Activated T-cell treated with anti-CD3 and anti-CD28 coated beads, Interleukin-2, amount 50 U/mL, for 4 hours (primary cell): ENCODE results near the gene RIPOR2. TPM values are rescaled to one million over a fixed set of nuclear protein-coding genes. Genes with fewer than 3 reads are reported as not detected.
A peak's percentile ranks its signal among the peaks of the same experiment; 100 is the strongest.

Experiments used
- ATAC-seq, 2 donors: fragments of 200-7000 bp; cut with Tn5 transposase; one replicate each; pipeline ENCODE4 v1.10.0; 2021
- DNase-seq: peaks from one replicate; pipeline ENCODE4 v3.0.0-alpha.2; 2020
- H3K27me3 Mint-ChIP-seq: one replicate; pipeline ENCODE4 v1.8.0; 2021; ENCODE audit warnings: low read depth, mixed read lengths
- H3K36me3 Mint-ChIP-seq: one replicate; pipeline ENCODE4 v1.8.0; 2022; ENCODE audit warnings: mixed read lengths; ENCODE audit not compliant: insufficient read depth
- H3K4me1 Mint-ChIP-seq: one replicate; pipeline ENCODE4 v1.8.0; 2021; ENCODE audit warnings: low read depth, mixed read lengths
- H3K4me3 Mint-ChIP-seq: one replicate; pipeline ENCODE4 v1.8.0; 2021; ENCODE audit warnings: mild to moderate bottlenecking, moderate library complexity, mixed read lengths
- H3K9me3 Mint-ChIP-seq: one replicate; pipeline ENCODE4 v1.8.0; 2021; ENCODE audit warnings: mixed read lengths
- total RNA-seq, 3 donors: library from RNA; stranded (reverse); gene quantifications; one replicate each; pipeline ENCODE4 v1.2.1, GENCODE V29; 2021

RIPOR2 gene
- total RNA-seq, 3 donors from 2014 or later, result 14.7 to 17.4 (median 16.8) TPM

GRCh38 chr6:24855395-24856245, 80.1 kb downstream of the RIPOR2 start:
- H3K27me3 Mint-ChIP-seq, result no peaks in the 10 kb centered on the region
- DNase-seq, result peak; percentile 60
- no peak overlapping the region for H3K4me3 Mint-ChIP-seq
- ATAC-seq, result peak; percentile 48 to 61
- H3K36me3 Mint-ChIP-seq, result peaks cover 44% of the 10 kb centered on the region
- no peaks in the 10 kb centered on the region for H3K9me3 Mint-ChIP-seq
- H3K4me1 Mint-ChIP-seq, result peaks cover 62% of the 10 kb centered on the region

- ATAC-seq, result no peak
- no peak for DNase-seq
- Mint-ChIP-seq H3K9me3 (no peaks in the 10 kb centered on the region), H3K4me1 (peaks cover 56% of the 10 kb centered on the region), H3K4me3 (no peak overlapping the region), H3K36me3 (peaks cover 42% of the 10 kb centered on the region), H3K27me3 (no peaks in the 10 kb centered on the region)
Measured at GRCh38 chr6:24854077-24854666, 81.6 kb downstream of the RIPOR2 start.

DNA sequence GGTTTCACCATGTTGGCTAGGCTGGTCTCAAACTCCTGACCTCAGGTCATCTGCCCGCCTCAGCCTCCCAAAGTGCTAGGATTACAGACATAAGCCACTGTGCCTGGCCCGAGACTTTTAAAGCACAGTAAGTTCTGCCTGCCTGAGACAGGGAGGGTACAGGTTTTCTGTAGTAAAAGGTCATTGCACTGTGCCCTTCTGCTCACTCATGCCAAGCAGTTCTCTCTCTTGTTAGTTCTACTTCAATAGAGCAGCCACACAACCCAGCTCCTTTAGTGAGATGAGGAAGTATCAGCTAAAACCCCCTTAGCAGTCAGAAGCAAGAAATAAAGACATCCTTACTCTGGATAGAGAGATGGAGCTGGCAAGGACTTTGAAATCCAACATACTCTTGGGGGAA, 84.7 kb downstream of the RIPOR2 start:
- Mint-ChIP-seq H3K4me1 (peaks cover 36% of the 10 kb centered on the region), H3K4me3 (no peak overlapping the region), H3K9me3 (no peaks in the 10 kb centered on the region), H3K27me3 (no peaks in the 10 kb centered on the region), H3K36me3 (peaks cover 44% of the 10 kb centered on the region)
- DNase-seq (no peak), ATAC-seq (no peak)

DNA sequence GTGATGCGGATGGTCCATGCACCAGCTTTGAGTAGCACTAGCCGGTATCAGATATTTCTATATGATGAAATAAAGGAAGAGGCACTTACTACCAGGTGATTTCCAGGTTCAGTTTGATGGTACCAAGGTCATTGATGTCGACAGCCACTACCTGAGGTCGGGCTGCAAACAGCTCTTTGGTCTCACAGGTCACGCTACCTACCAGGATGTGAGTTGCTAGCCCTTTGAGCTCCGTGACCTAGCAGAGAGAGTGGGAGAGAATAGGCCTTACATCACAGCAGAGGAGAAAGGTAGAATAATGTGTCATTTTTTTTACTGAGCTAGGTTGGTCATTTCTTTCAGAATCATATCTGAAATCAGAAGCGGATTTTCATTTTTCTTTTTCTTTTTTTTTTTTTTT, 86.0 kb downstream of the RIPOR2 start:
- peaks cover 52% of the 10 kb centered on the region for H3K36me3 Mint-ChIP-seq
- H3K4me1 Mint-ChIP-seq, result peaks cover 39% of the 10 kb centered on the region
- no peaks in the 10 kb centered on the region for H3K9me3 Mint-ChIP-seq
- H3K4me3 Mint-ChIP-seq, result no peak overlapping the region
- no peaks in the 10 kb centered on the region for H3K27me3 Mint-ChIP-seq
- DNase-seq, result no peak
- no peak for ATAC-seq

DNA sequence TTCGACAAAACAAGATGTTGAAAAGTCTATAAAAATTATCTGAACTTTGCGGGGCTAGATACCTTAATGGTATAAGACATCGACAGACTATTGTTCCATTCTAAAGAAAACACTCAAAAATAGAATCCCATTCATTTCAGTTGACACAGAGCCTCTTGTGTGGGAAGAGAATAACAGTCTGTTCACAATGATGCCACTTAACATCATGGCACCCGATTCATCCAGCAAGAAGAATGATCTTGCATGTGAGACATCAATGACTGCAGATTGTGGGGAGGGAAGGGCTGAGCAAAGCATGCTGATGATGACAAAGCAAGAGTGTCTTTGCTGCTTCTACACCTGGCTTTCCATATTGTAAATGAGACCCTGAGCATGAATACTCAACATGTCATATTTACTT, 87.3 kb downstream of the RIPOR2 start:
- no peaks in the 10 kb centered on the region for H3K27me3 Mint-ChIP-seq
- DNase-seq, result no peak
- no peak for ATAC-seq
- H3K9me3 Mint-ChIP-seq, result no peaks in the 10 kb centered on the region
- H3K4me3 Mint-ChIP-seq, result no peak overlapping the region
- H3K36me3 Mint-ChIP-seq, result peaks cover 56% of the 10 kb centered on the region
- peaks cover 43% of the 10 kb centered on the region for H3K4me1 Mint-ChIP-seq

GRCh38 chr6:24847402-24847801, 88.4 kb downstream of the RIPOR2 start:
- ATAC-seq, result no peak
- H3K4me3 Mint-ChIP-seq, result no peak overlapping the region
- no peaks in the 10 kb centered on the region for H3K27me3 Mint-ChIP-seq
- no peak for DNase-seq
- H3K36me3 Mint-ChIP-seq, result peaks cover 56% of the 10 kb centered on the region
- H3K9me3 Mint-ChIP-seq, result no peaks in the 10 kb centered on the region
- peaks cover 50% of the 10 kb centered on the region for H3K4me1 Mint-ChIP-seq

GRCh38 chr6:24845578-24845977, 90.2 kb downstream of the RIPOR2 start:
- H3K9me3 Mint-ChIP-seq, result no peaks in the 10 kb centered on the region
- H3K4me1 Mint-ChIP-seq, result peaks cover 63% of the 10 kb centered on the region
- ATAC-seq (peak in 1 of 2 donors; percentile 43), DNase-seq (no peak)
- peaks cover 63% of the 10 kb centered on the region for H3K36me3 Mint-ChIP-seq
- H3K4me3 Mint-ChIP-seq, result no peak overlapping the region
- H3K27me3 Mint-ChIP-seq, result no peaks in the 10 kb centered on the region

GRCh38 chr6:24844903-24845302, 90.9 kb downstream of the RIPOR2 start:
- H3K4me3 Mint-ChIP-seq, result no peak overlapping the region
- no peaks in the 10 kb centered on the region for H3K9me3 Mint-ChIP-seq
- peaks cover 62% of the 10 kb centered on the region for H3K36me3 Mint-ChIP-seq
- H3K4me1 Mint-ChIP-seq, result peaks cover 67% of the 10 kb centered on the region
- ATAC-seq (no peak), DNase-seq (no peak)
- no peaks in the 10 kb centered on the region for H3K27me3 Mint-ChIP-seq

GRCh38 chr6:24844061-24844460, 91.7 kb downstream of the RIPOR2 start:
- Mint-ChIP-seq H3K27me3 (no peaks in the 10 kb centered on the region), H3K9me3 (no peaks in the 10 kb centered on the region), H3K4me3 (no peak overlapping the region), H3K4me1 (peaks cover 69% of the 10 kb centered on the region), H3K36me3 (peaks cover 59% of the 10 kb centered on the region)
- DNase-seq, result no peak
- no peak for ATAC-seq

GRCh38 chr6:24840187-24840586, 95.6 kb downstream of the RIPOR2 start:
- Mint-ChIP-seq H3K4me1 (peaks cover 76% of the 10 kb centered on the region), H3K36me3 (peaks cover 52% of the 10 kb centered on the region)
- DNase-seq, result no peak

GRCh38 chr6:24838994-24839393, 96.8 kb downstream of the RIPOR2 start:
- ATAC-seq (peak; percentile 46 to 59), DNase-seq (no peak)
- Mint-ChIP-seq H3K4me1 (peaks cover 79% of the 10 kb centered on the region), H3K27me3 (no peaks in the 10 kb centered on the region), H3K4me3 (peak overlapping the region; percentile 24), H3K36me3 (peaks cover 58% of the 10 kb centered on the region), H3K9me3 (no peaks in the 10 kb centered on the region)

More at GRCh38 chr6:24840187-24840586, 95.6 kb downstream of the RIPOR2 start:
- Mint-ChIP-seq H3K27me3 (no peaks in the 10 kb centered on the region), H3K9me3 (no peaks in the 10 kb centered on the region), H3K4me3 (no peak overlapping the region)
- ATAC-seq, result no peak

DNA sequence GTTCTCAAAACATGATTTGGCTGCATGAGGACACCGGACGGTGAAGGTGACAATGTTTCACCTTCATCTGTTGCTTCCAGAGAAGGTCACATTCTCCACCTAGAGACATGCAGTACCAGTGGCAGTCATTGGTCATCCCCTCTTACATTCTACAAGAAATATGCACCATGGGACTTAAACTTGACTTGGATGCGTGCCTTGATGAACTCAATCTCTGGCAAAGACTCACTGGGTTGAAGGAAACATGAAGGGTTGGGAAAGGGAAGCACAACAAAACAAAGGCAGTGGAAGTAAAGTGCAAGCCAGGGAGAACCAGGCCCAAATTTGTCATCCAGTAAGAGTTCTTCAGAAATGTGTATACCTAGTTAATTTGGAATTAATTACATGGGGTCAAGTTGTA, 97.7 kb downstream of the RIPOR2 start:
- DNase-seq (no peak), ATAC-seq (no peak)
- no peaks in the 10 kb centered on the region for H3K27me3 Mint-ChIP-seq
- H3K4me1 Mint-ChIP-seq, result peaks cover 77% of the 10 kb centered on the region
- H3K9me3 Mint-ChIP-seq, result no peaks in the 10 kb centered on the region
- no peak overlapping the region for H3K4me3 Mint-ChIP-seq
- peaks cover 59% of the 10 kb centered on the region for H3K36me3 Mint-ChIP-seq

GRCh38 chr6:24836109-24836508, 99.7 kb downstream of the RIPOR2 start:
- Mint-ChIP-seq H3K4me3 (no peak overlapping the region), H3K9me3 (no peaks in the 10 kb centered on the region), H3K27me3 (no peaks in the 10 kb centered on the region), H3K36me3 (peaks cover 63% of the 10 kb centered on the region), H3K4me1 (peaks cover 69% of the 10 kb centered on the region)
- DNase-seq (no peak), ATAC-seq (no peak)

DNA sequence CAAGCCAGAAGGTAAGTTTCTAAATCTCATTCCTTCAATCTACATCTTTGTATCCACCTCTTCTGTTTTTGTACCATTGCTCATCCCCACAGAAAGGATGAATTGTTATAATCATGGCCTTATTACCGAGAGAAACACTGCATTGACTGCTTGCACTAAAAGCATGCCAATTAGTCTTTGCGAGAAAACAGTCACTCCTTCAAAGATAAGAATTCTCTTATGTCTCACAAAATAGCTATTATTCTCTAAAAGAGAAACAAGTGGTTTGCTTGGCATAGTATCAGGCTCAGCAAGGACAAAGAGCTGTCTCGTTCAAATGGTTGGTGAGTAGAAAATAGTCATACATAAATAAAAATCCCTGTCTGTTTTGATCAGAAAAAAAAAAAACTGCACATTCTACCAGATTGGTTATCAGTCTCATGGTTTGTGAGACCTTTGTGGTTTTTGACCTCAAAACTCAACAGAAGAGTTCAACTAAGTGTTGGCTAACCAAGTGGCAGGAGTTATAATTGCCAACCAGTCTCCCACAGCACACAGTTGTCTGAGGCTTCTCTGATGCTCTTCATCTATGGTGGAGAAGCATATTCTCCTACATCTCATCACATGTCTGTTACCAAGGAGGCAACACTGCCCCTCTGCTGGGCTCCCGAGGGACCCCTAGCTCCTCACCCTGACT, 101.9 kb downstream of the RIPOR2 start:
- DNase-seq, result no peak
- Mint-ChIP-seq H3K4me3 (no peak overlapping the region), H3K27me3 (no peaks in the 10 kb centered on the region), H3K4me1 (peaks cover 48% of the 10 kb centered on the region), H3K36me3 (peaks cover 56% of the 10 kb centered on the region), H3K9me3 (no peaks in the 10 kb centered on the region)
- ATAC-seq, result peak in 1 of 2 donors; percentile 53
